Gastroesophageal sphincter (tissue), 4 donors: ENCODE results near the gene NME4. TPM values are rescaled to one million over a fixed set of nuclear protein-coding genes. Genes with fewer than 3 reads are reported as not detected.

Experiments
- ATAC-seq: fragments of 150-250 bp; one replicate; pipeline ENCODE4 v1.9.1; 2016; ENCODE audit warnings: mild to moderate bottlenecking, moderate library complexity
- H3K27ac ChIP-seq, 4 donors: fragments of 200-600 bp; sonication (generic) in 3 of 4; 1 replicate in 3 of 4; 2 replicates in 1 of 4; pipeline ENCODE4 v1.5.1; 2016 to 2019
- H3K27me3 ChIP-seq: fragments of 200-600 bp; sonication (generic); one replicate; pipeline ENCODE4 v1.5.1; 2019
- H3K36me3 ChIP-seq, 2 donors: fragments of 200-600 bp; sonication (generic); one replicate each; pipeline ENCODE4 v1.5.1; 2019; ENCODE audit warnings: control low read depth in 1 of 2
- H3K4me1 ChIP-seq, 3 donors: fragments of 200-600 bp; sonication (generic); 1 replicate in 2 of 3; 2 replicates in 1 of 3; pipeline ENCODE4 v1.5.1; 2016 to 2019; ENCODE audit warnings: control low read depth in 2 of 3
- H3K4me3 ChIP-seq, 2 donors: fragments of 200-600 bp; sonication (generic); one replicate each; pipeline ENCODE4 v1.5.1; 2019; ENCODE audit warnings: mild to moderate bottlenecking in 1 of 2, moderate library complexity in 1 of 2
- H3K9me3 ChIP-seq, 3 donors: fragments of 200-600 bp; sonication (generic); one replicate each; pipeline ENCODE4 v1.5.1; 2017 to 2019; ENCODE audit warnings: control low read depth in 2 of 3
- CTCF ChIP-seq, 4 experiments: fragments of 200-600 bp in 2 of 4; fragments of 450-650 bp in 2 of 4; sonication (generic) in 1 of 4; IDR thresholded peaks; one replicate each; pipeline ENCODE4 v1.5.1; 2017 to 2019; ENCODE audit warnings: antibody characterized with exemption in 4 of 4, mild to moderate bottlenecking in 2 of 4, moderate library complexity in 2 of 4
- EP300 ChIP-seq: sonication (generic); formaldehyde crosslinking; IDR thresholded peaks from one replicate; pipeline ENCODE4 v1.6.1; 2017; ENCODE audit warnings: antibody characterized with exemption, mild to moderate bottlenecking
- POLR2A ChIP-seq, 2 donors: fragments of 450-650 bp; IDR thresholded peaks; one replicate each; pipeline ENCODE4 v1.6.1; 2017; ENCODE audit warnings: antibody characterized with exemption in 2 of 2, mild to moderate bottlenecking in 2 of 2, moderate library complexity in 1 of 2
- POLR2AphosphoS5 ChIP-seq: sonication (generic); formaldehyde crosslinking; IDR thresholded peaks from one replicate; pipeline ENCODE4 v1.6.1; 2017; ENCODE audit warnings: antibody characterized with exemption
- WGBS, 2 donors: methylation state at CpG; one replicate each; pipeline ENCODE4 v1.1.5; 2018; ENCODE audit warnings: low coverage in 1 of 2; 5-methylcytosine and 5-hydroxymethylcytosine counted together
- total RNA-seq, 4 donors: library from RNA; depleted of rRNA; stranded (reverse); fragments of >200 nt; gene quantifications; one replicate each; pipeline ENCODE4 v1.1.0, GENCODE V29; 2016

Gene NME4
- total RNA-seq, 4 donors from 2014 or later: 61.1 to 169 (median 136) TPM

GRCh38 chr16:427250-427649, 30.3 kb downstream of the NME4 start:
- Histone ChIP-seq H3K36me3 (peaks cover 0 to 15% of the 10 kb centered on the region in 2 donors), H3K4me1 (peaks cover 0 to 64% (median 19%) of the 10 kb centered on the region in 3 donors), H3K4me3 (peak overlapping the region; percentile 80 to 87), H3K27me3 (no peaks in the 10 kb centered on the region), H3K9me3 (no peaks in the 10 kb centered on the region), H3K27ac (peak overlapping the region in 2 of 4 donors; percentile 97 to 98)
- TF ChIP-seq CTCF (IDR thresholded peaks at IDR 0.05) (no peak), EP300 (no peak), POLR2AphosphoS5 (no peak), POLR2A (IDR thresholded peaks at IDR 0.05) (no peak)
- ATAC-seq: no peak
- 21 to 28% methylated on average over 2 to 9 of the region's 10 CpGs for WGBS, 2 donors

GRCh38 chr16:430904-431303, 33.9 kb downstream of the NME4 start:
- 95 to 100% methylated on average over 1 to 7 of the region's 7 CpGs for WGBS, 2 donors
- Histone ChIP-seq H3K27ac (no peak overlapping the region), H3K27me3 (no peaks in the 10 kb centered on the region), H3K4me3 (no peak overlapping the region), H3K36me3 (peaks cover 0 to 25% of the 10 kb centered on the region in 2 donors), H3K4me1 (peaks cover 0 to 41% (median 9%) of the 10 kb centered on the region in 3 donors), H3K9me3 (no peaks in the 10 kb centered on the region)
- TF ChIP-seq POLR2A (IDR thresholded peaks at IDR 0.05) (no peak), POLR2AphosphoS5 (no peak), CTCF (IDR thresholded peaks at IDR 0.05) (no peak), EP300 (no peak)
- no peak for ATAC-seq

GRCh38 chr16:440627-441026, 43.6 kb downstream of the NME4 start:
- no peak overlapping the region for H3K4me3 ChIP-seq
- 90 to 93% methylated on average over 2 to 3 of the region's 6 CpGs for WGBS, 2 donors

GRCh38 chr16:441447-441846, 44.4 kb downstream of the NME4 start:
- 95% methylated on average over 6 of the region's 6 CpGs; no CpG with 5 or more reads in 1 of the 2 donors for WGBS, 2 donors
- H3K27ac ChIP-seq: no peak overlapping the region

More at GRCh38 chr16:440627-441026, 43.6 kb downstream of the NME4 start:
- H3K27ac ChIP-seq: no peak overlapping the region
- no peak for ATAC-seq
- H3K9me3 ChIP-seq: no peaks in the 10 kb centered on the region
- H3K27me3 ChIP-seq: no peaks in the 10 kb centered on the region
- peaks cover 0 to 6% (median 0%) of the 10 kb centered on the region in 3 donors for H3K4me1 ChIP-seq
- TF ChIP-seq POLR2AphosphoS5 (no peak), CTCF (IDR thresholded peaks at IDR 0.05) (no peak), EP300 (no peak), POLR2A (IDR thresholded peaks at IDR 0.05) (no peak)
- H3K36me3 ChIP-seq: peaks cover 0 to 10% of the 10 kb centered on the region in 2 donors

More at GRCh38 chr16:441447-441846, 44.4 kb downstream of the NME4 start:
- no peak for ATAC-seq
- Histone ChIP-seq H3K4me1 (peaks cover 0 to 6% (median 0%) of the 10 kb centered on the region in 3 donors), H3K36me3 (peaks cover 0 to 10% of the 10 kb centered on the region in 2 donors), H3K27me3 (no peaks in the 10 kb centered on the region), H3K4me3 (no peak overlapping the region), H3K9me3 (no peaks in the 10 kb centered on the region)
- TF ChIP-seq CTCF (IDR thresholded peaks at IDR 0.05) (no peak), EP300 (no peak), POLR2A (IDR thresholded peaks at IDR 0.05) (no peak), POLR2AphosphoS5 (no peak)
